ENCODE results near the gene CSMD2.

Gene CSMD2

DNA sequence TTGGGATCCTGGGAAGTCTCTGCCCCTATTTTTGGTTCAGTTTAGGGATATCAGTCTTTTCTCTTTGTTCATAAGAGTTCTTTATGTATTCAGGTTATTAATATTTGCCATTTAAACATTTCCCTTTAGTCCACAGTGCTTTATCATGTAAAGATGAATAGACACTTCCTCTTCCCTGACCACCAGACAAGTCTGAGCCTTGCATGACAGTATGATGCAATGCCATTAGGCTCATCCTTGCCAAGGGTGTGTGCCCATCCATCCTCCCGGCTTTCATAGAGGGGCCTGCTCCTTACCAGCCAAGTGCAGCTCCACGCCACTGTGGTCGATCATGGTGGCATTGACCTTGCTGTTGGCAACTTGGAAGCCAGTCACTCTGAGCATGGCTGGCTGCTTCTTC is 640.4 kb downstream of the CSMD2 start:
- TF ChIP-seq EZH2phosphoT487 (IDR thresholded peaks at IDR 0.05; ENCODE audit: low read length) (no peak), EZH2 (optimal IDR thresholded peaks at IDR 0.05; ENCODE audit: low read depth, low read length) (no peak)
- TF ChIP-seq, protein P1, sequence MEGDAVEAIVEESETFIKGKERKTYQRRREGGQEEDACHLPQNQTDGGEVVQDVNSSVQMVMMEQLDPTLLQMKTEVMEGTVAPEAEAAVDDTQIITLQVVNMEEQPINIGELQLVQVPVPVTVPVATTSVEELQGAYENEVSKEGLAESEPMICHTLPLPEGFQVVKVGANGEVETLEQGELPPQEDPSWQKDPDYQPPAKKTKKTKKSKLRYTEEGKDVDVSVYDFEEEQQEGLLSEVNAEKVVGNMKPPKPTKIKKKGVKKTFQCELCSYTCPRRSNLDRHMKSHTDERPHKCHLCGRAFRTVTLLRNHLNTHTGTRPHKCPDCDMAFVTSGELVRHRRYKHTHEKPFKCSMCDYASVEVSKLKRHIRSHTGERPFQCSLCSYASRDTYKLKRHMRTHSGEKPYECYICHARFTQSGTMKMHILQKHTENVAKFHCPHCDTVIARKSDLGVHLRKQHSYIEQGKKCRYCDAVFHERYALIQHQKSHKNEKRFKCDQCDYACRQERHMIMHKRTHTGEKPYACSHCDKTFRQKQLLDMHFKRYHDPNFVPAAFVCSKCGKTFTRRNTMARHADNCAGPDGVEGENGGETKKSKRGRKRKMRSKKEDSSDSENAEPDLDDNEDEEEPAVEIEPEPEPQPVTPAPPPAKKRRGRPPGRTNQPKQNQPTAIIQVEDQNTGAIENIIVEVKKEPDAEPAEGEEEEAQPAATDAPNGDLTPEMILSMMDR (IDR thresholded peaks at IDR 0.05; ENCODE audit: low read length), result no peak

DNA sequence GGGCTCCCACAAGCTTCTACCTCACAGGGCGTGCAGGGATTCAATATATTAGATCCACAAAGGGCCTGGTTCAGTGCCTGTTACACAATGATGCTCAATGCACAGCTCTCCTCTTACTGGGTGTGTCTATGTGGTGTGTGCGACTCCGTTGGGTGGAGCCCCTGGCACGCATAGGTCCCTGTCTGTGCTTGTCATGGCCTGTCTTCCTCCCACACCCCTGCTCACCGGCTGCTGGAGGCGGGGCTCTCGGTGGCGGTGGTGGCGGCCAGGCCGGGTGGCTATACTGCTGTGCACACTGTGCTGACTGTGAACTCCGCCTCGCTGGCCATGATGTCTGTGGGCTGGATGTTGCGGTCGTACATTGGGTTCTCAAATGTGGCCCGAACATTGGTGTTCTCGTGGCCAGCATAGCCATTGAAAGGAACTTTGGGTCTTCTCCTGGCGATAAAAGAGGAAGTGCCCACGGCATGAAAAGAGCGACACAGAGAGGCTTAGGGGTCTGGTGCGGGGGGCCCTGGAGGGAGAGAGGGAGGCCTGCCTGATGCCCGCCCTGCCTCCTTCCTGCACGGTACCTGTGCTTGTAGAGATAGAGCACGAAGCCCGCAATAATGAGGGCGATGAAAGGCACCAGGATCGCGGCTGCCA is 645.7 kb downstream of the CSMD2 start:
- TF ChIP-seq EZH2 (optimal IDR thresholded peaks at IDR 0.05; ENCODE audit: low read depth, low read length), result no peak
- Histone ChIP-seq H3K27ac (ENCODE audit: low read length) (no peak overlapping the region), H3K36me3 (replicated peaks; ENCODE audit: insufficient read depth, low read length) (no peaks in the 10 kb centered on the region), H3K9ac (ENCODE audit: low read length) (no peak overlapping the region), H3K4me2 (ENCODE audit: low read depth, low read length) (no peak overlapping the region), H3K79me2 (ENCODE audit: low read length) (no peaks in the 10 kb centered on the region), H3K9me2 (replicated peaks; ENCODE audit: insufficient read depth, low read length) (no peaks in the 10 kb centered on the region), H2AFZ (ENCODE audit: low read length) (no peak overlapping the region), H3K4me1 (ENCODE audit: low read length) (no peaks in the 10 kb centered on the region), H4K20me1 (ENCODE audit: insufficient read depth, low read length) (no peaks in the 10 kb centered on the region), H3K4me3 (ENCODE audit: low read length) (no peak overlapping the region), H3K9me3 (replicated peaks; ENCODE audit: insufficient read depth, low read length) (no peaks in the 10 kb centered on the region), H3K27me3 (replicated peaks; ENCODE audit: insufficient read depth, low read length) (no peaks in the 10 kb centered on the region; the same call in 1 of the 2 replicates), H3F3A (ENCODE audit: insufficient read depth, low read length) (no peaks in the 10 kb centered on the region)
- DNase-seq, result no peak

More for the DNA sequence above, 640.4 kb downstream of the CSMD2 start:
- no peak overlapping the region for H3K4me3 ChIP-seq (ENCODE audit: low read length)
- no peaks in the 10 kb centered on the region for H3K27me3 ChIP-seq (replicated peaks; ENCODE audit: insufficient read depth, low read length)
- H3K9me2 ChIP-seq (replicated peaks; ENCODE audit: insufficient read depth, low read length), result no peaks in the 10 kb centered on the region
- no peak for DNase-seq
- no peaks in the 10 kb centered on the region for H3K9me3 ChIP-seq (replicated peaks; ENCODE audit: insufficient read depth, low read length)
- H3K4me2 ChIP-seq (ENCODE audit: low read depth, low read length), result no peak overlapping the region
- no peak overlapping the region for H2AFZ ChIP-seq (ENCODE audit: low read length)
- no peaks in the 10 kb centered on the region for H3K79me2 ChIP-seq (ENCODE audit: low read length)
- no peaks in the 10 kb centered on the region for H4K20me1 ChIP-seq (ENCODE audit: insufficient read depth, low read length)
- no peak overlapping the region for H3K9ac ChIP-seq (ENCODE audit: low read length)
- H3K36me3 ChIP-seq (replicated peaks; ENCODE audit: insufficient read depth, low read length), result no peaks in the 10 kb centered on the region
- H3K27ac ChIP-seq (ENCODE audit: low read length), result no peak overlapping the region
- no peaks in the 10 kb centered on the region for H3F3A ChIP-seq (ENCODE audit: insufficient read depth, low read length)
- H3K4me1 ChIP-seq (ENCODE audit: low read length), result no peaks in the 10 kb centered on the region

DNA sequence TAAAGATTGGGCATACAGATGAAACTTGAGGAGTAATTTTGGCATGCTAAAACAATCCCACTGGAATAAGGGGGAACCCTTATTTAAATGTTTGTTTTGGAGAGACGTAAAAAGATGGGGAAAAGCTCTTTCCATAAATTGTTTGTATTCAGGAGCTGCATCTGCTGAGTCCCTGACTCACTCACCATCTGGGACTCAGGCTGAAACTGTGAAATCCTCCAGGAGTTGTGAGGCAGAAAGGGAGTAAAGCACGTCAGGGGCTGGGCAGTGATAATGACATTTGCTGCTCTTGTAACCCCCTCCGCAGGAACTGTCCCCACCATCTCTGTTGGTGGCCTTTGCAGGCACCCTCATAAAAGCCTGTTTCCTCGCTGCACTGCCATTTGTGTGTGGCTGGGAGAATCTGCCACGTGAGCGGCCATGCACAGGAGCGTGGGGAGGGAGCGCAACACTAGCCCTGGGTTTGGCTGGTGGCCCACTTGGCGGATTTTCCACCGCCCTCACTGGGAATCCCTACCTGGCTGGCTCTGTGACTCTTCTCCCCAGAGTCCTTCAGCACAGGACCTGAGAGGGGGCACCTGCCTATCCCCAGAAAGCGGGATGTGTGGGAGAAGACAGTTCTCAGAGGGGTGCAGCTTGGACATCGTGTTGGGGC is 647.3 kb downstream of the CSMD2 start:
- H4K20me1 ChIP-seq (ENCODE audit: insufficient read depth, low read length), result no peaks in the 10 kb centered on the region
- no peak overlapping the region for H3K9ac ChIP-seq (ENCODE audit: low read length)
- no peaks in the 10 kb centered on the region for H3K9me3 ChIP-seq (replicated peaks; ENCODE audit: insufficient read depth, low read length)
- no peaks in the 10 kb centered on the region for H3K9me2 ChIP-seq (replicated peaks; ENCODE audit: insufficient read depth, low read length)
- no peaks in the 10 kb centered on the region; the same call in 1 of the 2 replicates for H3K27me3 ChIP-seq (replicated peaks; ENCODE audit: insufficient read depth, low read length)
- H2AFZ ChIP-seq (ENCODE audit: low read length), result no peak overlapping the region
- DNase-seq, result no peak
- no peak overlapping the region for H3K27ac ChIP-seq (ENCODE audit: low read length)
- no peaks in the 10 kb centered on the region; the same call in 1 of the 2 replicates for H3K4me1 ChIP-seq (ENCODE audit: low read length)
- no peaks in the 10 kb centered on the region for H3K36me3 ChIP-seq (replicated peaks; ENCODE audit: insufficient read depth, low read length)
- no peak for TF ChIP-seq EZH2phosphoT487 (IDR thresholded peaks at IDR 0.05; ENCODE audit: low read length)
- TF ChIP-seq, protein P1 (IDR thresholded peaks at IDR 0.05; ENCODE audit: low read length), result no peak
- H3K4me3 ChIP-seq (ENCODE audit: low read length), result no peak overlapping the region
- H3K79me2 ChIP-seq (ENCODE audit: low read length), result no peaks in the 10 kb centered on the region
- no peaks in the 10 kb centered on the region for H3F3A ChIP-seq (ENCODE audit: insufficient read depth, low read length)
- no peak overlapping the region for H3K4me2 ChIP-seq (ENCODE audit: low read depth, low read length)

All from MM.1S (cell line).